ENCODE results near the gene SPRN.

DNA sequence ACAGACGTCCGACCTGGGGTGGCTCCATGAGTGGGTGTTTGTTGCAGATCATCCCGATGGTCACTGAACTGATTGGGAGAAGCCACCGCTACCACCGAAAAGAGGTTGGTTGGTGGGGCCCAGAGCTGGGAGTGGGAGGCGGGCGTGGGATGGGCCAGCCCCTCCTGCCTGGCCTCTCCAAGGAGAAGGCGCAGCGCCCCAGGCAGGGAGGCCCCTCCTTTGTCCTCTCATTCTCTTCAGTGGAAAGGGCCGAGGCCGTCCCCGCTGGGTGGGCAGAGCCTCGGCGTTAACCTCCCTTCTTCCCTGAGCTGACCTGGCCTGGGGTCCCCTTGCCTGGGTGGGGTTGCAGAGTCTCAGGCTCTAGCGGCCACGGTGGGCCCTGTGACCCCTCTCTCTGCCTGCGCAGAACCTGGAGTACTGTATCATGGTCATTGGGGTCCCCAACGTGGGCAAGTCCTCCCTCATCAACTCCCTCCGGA lies 25.3 kb downstream of the SPRN start:
- TF ChIP-seq RCOR1 (IDR thresholded peaks at IDR 0.05; ENCODE audit: insufficient replicate concordance, low read length) (no peak), POLR2A (IDR thresholded peaks at IDR 0.05; ENCODE audit: low read depth, low read length) (no peak), CTCF (conservative IDR thresholded peaks at IDR 0.05; ENCODE audit: low read depth, low read length) (no peak)

Measured in IMR-90 (cell line).